Right lung (tissue), 5 donors: Measurements from ENCODE around the gene C21orf58. TPM values are rescaled to one million over a fixed set of nuclear protein-coding genes. Genes with fewer than 3 reads are reported as not detected.
"Not testable (repeated sequence)": the region's sequence is repeated elsewhere in the genome, so short reads cannot be mapped to it uniquely, and the experiment has no call there.

Experiments used
- DNase-seq, 2 donors: peaks; one replicate each; pipeline ENCODE4 v3.0.0-alpha.2; 2013
- polyA plus RNA-seq, 5 donors: library from polyadenylated mRNA; unstranded; fragments of 120-200 nt; gene quantifications; one replicate each; pipeline versions ENCODE4 v1.2.1 to v1.2.3, GENCODE V29; 2013; ENCODE audit warnings: inconsistent platforms in 1 of 5, low replicate concordance in 1 of 5; ENCODE audit not compliant: insufficient read length in 5 of 5, insufficient read depth in 1 of 5

The C21orf58 gene
- polyA plus RNA-seq, 5 donors: 16.7 to 23.0 (median 20.4) TPM

DNA sequence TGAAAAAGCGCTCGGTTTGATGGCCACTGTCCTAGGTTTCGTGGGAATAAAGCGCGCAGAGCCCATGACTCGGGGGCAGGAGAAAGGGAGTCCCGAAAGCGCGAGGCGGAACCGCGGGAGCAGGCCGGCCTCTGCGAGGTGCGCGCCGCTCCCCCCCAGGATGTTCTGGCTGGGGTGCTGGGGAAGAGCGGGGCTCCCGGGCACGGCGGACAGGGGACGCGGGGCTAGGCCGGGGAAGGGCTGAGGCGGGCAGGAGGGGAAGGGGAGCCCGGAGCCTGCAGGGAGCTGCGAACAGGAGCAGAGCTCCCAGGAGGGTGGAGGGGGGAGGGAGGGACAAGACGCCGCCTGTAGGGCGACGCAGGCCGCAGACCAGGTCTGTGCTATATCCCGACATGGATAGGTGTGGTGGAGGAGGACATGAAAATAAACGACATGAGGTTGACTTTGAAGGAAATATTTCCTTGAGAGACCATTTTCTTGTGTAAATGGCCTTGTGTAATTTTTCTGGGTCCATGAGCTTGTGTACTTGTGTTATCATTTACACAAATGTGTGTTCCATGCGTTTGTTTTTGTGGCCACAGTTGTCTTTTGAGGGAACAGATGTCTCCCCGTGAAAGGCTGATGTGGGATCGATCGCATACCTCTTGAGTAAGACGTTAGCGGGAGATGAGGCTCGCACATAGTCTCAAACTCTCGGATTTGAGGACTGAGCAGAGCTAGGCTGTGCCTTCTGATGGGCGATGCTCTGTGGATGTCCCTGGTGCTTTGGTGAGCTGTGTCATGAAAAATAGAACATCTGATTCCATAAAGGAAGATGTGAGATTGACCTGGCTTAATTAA is 1.6 kb upstream of the C21orf58 start:
- peak; percentile 24 to 39 for DNase-seq

DNA sequence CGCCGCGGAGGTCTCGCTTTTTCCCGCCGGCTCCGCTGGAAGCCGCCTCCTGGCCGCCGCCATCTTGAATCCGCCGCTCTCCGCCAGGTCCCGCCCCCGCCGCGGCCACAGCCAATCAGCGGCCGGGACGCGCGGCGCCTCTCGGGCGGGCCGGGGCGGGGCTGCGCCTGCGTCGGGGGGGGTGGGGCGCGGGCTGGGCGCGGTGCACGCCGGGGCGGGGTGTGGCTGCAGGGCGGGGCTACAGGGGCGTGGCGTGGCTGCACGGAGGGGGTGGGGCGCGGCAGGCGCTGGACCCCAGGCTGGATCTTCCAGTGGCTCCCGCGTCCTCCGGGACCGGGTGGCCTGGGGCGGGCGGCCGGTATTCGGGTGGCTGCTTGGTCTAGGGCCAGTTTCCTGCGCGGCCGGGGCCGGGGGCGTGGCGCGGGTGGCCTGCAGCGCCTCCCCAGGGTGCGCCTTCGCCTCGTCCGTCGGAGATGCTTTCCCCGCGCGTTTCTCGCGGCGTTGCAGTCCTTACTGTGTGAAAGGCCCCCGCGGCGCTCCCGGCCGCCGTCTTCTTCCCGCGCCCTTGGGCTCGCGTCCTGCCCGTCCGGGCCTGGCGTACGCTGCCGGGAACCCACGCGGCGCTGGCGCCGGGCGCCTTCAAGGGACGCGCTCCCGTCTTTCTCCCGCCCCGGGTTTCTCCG is 861 bp upstream of the C21orf58 start:
- DNase-seq: peak; percentile 87 to 88

DNA sequence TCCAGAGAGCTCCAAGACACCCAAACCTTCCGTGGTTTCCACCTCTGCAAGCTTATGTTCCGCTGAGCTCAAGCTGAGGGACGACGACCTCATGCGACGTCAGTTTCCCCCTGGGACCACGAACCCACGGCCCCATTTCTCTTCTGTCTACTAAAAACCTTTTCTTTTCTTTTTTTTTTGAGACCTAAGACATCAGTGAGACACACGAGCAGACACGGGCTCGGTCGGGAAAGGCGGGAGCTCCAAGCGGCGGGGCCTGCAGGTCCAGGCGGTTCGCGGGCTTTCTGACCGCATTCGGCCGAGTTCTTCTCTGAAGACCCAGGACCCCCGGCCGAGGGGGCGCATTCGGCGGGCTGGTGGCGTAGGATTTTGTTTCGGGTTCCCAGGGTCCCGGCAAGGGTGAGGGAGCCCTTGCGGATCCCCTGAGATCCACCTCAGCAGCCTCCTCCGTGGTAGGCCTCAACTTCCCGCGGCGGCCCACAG is 402 bp downstream of the C21orf58 start:
- no peak for DNase-seq

GRCh38 chr21:46322351-46323226 is 1.1 kb downstream of the C21orf58 start:
- no peak for DNase-seq

- DNase-seq: no peak
Measured at GRCh38 chr21:46320331-46320801, 3.3 kb downstream of the C21orf58 start.

GRCh38 chr21:46319186-46319585 is 4.5 kb downstream of the C21orf58 start:
- DNase-seq: no peak

DNA sequence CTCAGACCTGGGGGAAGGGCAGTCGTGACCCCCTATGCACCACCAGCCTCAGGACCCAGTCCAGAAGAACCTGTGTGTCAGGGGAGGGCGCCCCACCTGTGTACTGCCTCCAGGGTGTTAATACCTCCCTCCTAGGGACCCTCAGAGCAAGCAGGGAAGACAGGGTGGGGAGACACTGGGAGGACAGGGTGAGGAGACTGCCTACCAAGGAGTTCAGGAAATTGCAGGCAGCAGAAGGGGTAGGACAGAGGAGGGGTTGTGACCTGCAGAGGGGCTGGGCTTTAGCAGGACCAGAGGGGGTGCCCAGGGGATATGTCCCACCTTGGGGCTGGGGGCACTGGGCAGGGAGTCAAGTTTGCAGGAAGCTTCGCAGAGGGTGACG is 5.2 kb downstream of the C21orf58 start:
- DNase-seq: no peak

DNA sequence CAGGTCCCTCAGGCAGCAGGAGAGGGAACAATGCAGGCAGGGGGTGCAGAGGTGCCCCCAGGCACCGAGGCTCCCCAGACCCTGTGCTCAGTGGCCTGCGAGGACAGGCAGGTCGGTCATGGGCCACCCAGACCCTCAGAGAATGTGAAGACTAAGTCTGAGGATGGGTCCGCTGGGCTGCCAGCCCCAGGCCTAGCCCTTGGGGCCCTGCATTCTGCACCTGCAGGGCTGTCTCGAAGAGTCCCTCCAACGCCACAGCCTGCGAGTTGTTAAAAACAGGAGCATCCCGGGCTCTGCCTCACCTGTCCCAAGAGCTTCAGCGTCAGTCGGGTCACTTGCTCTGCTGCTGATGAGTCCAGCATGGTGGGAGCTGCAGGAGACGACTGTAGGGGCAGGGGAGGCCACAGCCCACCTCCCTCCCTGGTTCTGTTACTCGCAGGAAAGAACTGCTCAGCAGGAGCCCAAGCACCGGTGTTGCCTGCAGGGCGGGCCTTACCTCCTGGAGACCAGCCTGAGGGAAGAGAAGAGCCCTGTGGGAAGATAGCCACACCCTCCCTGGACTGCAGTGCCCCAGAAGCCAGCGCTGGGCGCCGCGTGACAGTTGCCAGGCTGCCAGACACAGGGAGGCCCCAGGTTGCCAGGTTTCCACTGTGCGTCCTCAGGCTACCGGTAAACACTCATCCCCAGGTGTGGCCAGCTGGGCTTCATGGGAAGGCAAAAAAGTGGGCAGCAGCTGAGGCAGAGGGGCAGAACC is 5.8 kb downstream of the C21orf58 start:
- DNase-seq: no peak

DNA sequence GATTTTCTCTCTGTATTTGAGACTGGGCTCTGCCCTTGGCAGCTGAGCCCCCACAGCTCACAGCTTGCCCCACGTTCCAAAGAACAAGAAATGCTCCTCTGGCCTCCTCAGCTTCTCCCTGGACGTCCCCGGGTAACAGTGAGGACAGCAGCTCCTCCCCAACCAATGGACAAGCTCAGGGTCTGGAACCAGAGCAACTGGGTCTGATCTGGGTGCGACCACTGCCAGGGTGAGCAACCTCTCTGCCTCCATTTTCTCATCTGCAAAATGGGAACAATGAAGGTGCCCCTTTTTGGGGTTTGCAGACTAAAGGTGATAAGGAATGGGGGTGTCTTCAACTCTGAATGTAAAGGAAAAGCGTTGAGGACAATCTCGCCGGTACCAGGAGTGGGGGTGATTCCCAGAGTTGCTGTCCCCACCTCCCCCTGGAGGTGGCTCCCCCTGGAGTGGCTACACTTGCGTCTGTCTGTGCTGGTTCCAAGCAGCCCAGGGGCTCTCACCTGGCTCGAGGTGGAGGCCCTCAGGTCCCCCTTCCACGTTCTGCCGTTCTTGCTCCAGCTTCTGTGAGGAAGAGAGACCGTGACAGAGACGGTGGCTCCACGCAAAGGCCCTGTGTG is 6.9 kb downstream of the C21orf58 start:
- DNase-seq: no peak

DNA sequence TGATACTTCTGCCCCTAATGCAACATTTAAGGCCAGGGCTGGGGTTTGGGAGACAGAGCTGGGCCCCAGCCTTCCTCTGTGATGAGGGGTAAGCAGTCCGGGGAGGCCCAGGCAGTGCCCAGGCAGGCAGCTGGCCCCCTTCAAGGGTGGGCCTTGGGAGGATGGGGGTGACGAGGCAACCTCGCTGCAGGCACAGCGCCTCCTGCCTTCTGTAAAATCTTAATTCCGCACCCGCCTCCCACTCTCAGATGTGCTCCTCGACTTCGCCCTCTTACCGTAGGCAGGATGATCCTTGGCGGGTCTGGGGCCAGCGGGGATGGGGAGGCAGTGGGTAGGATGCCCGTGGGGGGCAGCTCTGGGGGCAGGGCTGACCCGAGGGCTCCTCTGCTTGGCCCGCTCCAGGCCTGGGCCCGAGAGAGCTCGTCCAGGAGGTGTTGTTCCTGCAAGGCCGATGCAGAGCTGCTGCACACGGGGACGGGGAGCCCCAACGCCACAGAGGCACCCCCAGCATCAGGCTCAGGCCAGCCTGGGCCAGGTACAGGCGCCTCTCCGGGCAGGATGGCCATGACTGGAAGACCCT is 9.1 kb downstream of the C21orf58 start:
- DNase-seq: no peak

DNA sequence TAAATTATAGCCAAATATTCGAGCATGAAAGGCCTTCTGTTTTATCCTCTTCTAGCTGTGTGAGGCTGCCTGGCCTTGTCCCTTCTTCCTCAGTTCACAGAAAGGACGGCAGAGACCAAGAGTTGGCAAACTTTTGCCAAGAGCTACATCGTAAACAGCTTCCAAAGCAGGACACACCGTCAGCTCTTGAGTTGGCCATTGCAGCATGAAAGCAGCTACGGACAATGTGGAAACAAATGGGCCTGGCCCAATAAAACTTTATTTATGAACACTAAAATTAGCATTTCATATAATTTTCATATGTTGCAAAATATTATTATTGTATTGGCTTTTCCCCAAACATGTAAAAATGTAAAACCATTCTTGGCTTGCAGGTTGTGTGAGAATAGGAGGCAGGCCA is 10.7 kb downstream of the C21orf58 start:
- DNase-seq: no peak

DNA sequence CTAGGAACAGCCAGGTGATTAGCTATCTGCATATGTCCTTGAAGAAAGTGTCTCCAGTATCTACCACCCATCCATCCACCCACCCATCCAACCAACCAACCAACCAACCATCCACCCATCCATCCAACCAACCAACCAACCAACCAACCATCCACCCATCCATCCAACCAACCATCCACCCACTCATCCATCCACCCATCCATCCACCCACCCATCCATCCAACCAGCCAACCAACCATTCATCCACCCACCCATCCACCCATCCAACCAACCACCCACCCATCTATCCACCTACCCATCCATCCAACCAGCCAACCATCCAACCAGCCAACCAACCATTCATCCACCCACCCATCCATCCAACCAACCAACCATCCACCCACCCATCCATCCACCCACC is 12.1 kb downstream of the C21orf58 start:
- DNase-seq: no peak

GRCh38 chr21:46310260-46310659 is 13.4 kb downstream of the C21orf58 start:
- not testable (repeated sequence) for DNase-seq

DNA sequence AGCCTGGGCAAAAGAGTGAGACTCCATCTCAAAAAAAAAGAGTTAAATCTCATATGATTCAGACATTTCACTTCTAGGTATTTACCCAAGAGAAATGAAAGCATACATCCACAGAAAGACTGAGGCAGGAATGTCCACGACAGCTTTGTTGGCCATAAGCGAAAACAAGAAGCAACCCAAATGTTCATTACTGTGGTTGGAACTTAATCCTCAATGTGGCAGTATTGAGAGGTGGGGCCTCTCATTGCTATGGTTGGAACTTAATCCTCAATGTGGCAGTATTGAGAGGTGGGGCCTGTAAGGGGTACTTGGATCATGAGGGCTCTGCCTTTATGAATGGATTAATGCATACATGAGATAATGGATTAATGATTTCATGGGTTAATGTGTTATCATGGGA is 15.2 kb downstream of the C21orf58 start:
- no peak for DNase-seq

- DNase-seq: no peak
Measured at GRCh38 chr21:46307625-46308024, 16.0 kb downstream of the C21orf58 start.

DNA sequence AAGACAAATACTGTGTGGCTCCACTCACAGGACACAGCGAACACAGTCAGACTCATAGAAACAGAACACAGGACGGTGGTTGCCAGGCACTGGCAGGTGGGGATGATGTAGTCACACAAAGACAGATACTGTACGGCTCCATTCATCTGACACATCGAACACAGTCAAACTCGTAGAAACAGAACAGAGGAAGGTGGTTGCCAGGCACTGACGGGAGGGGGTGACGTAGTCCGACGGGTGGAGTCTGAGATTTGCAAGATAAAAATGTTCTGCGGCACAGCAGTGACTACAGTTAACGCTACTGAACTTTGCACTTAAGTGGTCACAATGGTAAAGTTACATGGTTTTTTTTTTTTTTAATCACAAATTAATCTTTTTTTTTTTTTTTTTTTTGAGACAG is 18.7 kb downstream of the C21orf58 start:
- DNase-seq: no peak

- DNase-seq: no peak
Measured at GRCh38 chr21:46304437-46304836, 19.2 kb downstream of the C21orf58 start.

DNA sequence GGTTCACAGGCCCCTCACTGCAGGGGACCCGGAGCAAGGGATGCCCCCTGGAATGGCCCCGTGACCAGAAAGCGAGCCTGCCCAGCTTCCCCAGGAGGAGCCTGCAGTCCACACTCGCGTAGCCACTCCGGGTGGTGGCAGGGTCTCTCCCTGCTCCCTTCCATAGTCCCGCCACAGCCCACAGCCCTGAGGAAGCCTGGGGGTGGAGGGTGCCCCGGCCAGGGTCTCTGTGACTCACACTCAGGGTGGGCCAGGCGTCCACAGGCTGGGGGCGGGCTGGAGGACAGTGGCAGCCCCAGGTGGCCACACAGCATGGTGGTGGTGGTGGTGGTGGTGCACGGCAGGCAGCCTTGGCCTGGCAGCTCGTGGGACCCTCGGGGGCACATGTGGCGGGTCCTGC is 21.9 kb downstream of the C21orf58 start:
- DNase-seq: no peak

DNA sequence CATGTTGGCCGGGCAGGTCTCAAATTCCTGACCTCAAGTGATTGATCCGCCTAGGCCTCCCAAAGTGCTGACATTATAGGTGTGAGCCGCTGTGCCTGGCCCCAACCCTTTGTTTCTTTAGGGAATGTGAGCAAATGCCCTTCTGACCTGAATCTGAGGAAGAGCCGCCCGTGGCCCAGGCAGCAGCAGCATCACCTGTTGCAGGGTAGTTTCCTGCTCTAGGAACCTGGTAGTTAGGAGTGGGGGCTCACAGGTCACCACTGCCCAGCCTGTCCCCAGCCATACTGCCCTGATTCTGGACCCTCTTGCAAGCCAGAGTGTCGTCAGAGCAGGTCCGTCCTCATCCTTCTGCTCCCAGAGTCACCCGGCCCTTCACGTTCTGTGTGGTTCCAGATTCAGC is 24.5 kb downstream of the C21orf58 start:
- no peak for DNase-seq
